Astrocyte (in vitro differentiated cells and primary cell): ENCODE data around the gene MEN1. TPM values are rescaled to one million over a fixed set of nuclear protein-coding genes. Genes with fewer than 3 reads are reported as not detected.

Source experiments
- DNase-seq: peaks from one replicate; pipeline ENCODE4 v3.0.0-alpha.2; 2010; ENCODE audit warnings: low read depth
- FAIRE-seq: peaks from 2 replicates; lab custom pipeline; 2011; peaks lifted over from hg19 to GRCh38; lab: Jason Lieb, UNC
- H2AFZ ChIP-seq: 2 replicates; pipeline ENCODE4 v1.6.0; 2012; ENCODE audit warnings: low read depth, low read length, inconsistent platforms
- H3K27ac ChIP-seq: 2 replicates; pipeline ENCODE4 v1.5.1; 2011; ENCODE audit warnings: low read depth, low read length, inconsistent platforms
- H3K27me3 ChIP-seq: 2 replicates; pipeline ENCODE4 v1.6.0; 2011; ENCODE audit warnings: low read length, inconsistent platforms; ENCODE audit not compliant: insufficient read depth
- H3K36me3 ChIP-seq: 2 replicates; pipeline ENCODE4 v1.5.1; 2011; ENCODE audit warnings: low read length, inconsistent platforms; ENCODE audit not compliant: insufficient read depth
- H3K4me1 ChIP-seq: 2 replicates; pipeline ENCODE4 v1.5.1; 2011; ENCODE audit warnings: low read length, inconsistent platforms; ENCODE audit not compliant: insufficient read depth
- H3K4me2 ChIP-seq: 2 replicates; pipeline ENCODE4 v1.6.0; 2012; ENCODE audit warnings: low read length, inconsistent platforms
- H3K4me3 ChIP-seq: 2 replicates; pipeline ENCODE4 v1.5.1; 2011; ENCODE audit warnings: low read depth, mild to moderate bottlenecking, low read length, inconsistent platforms; ENCODE audit not compliant: insufficient read depth
- H3K79me2 ChIP-seq: 2 replicates; pipeline ENCODE4 v1.6.0; 2012; ENCODE audit warnings: mild to moderate bottlenecking, low read length, inconsistent platforms; ENCODE audit not compliant: insufficient read depth
- H3K9ac ChIP-seq: 2 replicates; pipeline ENCODE4 v1.6.0; 2012; ENCODE audit warnings: mild to moderate bottlenecking, low read length, inconsistent platforms
- H3K9me3 ChIP-seq: 2 replicates; pipeline ENCODE4 v1.5.1; 2012; ENCODE audit warnings: low read depth, mild to moderate bottlenecking, low read length, inconsistent platforms; ENCODE audit not compliant: insufficient read depth
- H4K20me1 ChIP-seq: 2 replicates; pipeline ENCODE4 v1.6.0; 2012; ENCODE audit warnings: low read length, inconsistent platforms; ENCODE audit not compliant: insufficient read depth
- H3K27ac Mint-ChIP-seq: one replicate; pipeline ENCODE4 v1.8.0; 2021; ENCODE audit warnings: mild to moderate bottlenecking, mixed read lengths; ENCODE audit not compliant: unreplicated experiment
- H3K27me3 Mint-ChIP-seq: one replicate; pipeline ENCODE4 v1.8.0; 2021; ENCODE audit warnings: low read depth, mixed read lengths; ENCODE audit not compliant: unreplicated experiment
- H3K36me3 Mint-ChIP-seq: one replicate; pipeline ENCODE4 v1.8.0; 2021; ENCODE audit warnings: low read depth, mixed read lengths; ENCODE audit not compliant: unreplicated experiment
- H3K4me1 Mint-ChIP-seq: one replicate; pipeline ENCODE4 v1.8.0; 2021; ENCODE audit warnings: low read depth, mixed read lengths; ENCODE audit not compliant: unreplicated experiment
- H3K4me3 Mint-ChIP-seq: one replicate; pipeline ENCODE4 v1.8.0; 2021; ENCODE audit warnings: mild to moderate bottlenecking, moderate library complexity, mixed read lengths; ENCODE audit not compliant: unreplicated experiment
- H3K9me3 Mint-ChIP-seq: one replicate; pipeline ENCODE4 v1.8.0; 2021; ENCODE audit warnings: mild to moderate bottlenecking, mixed read lengths; ENCODE audit not compliant: unreplicated experiment
- EZH2 ChIP-seq: IDR thresholded peaks from 2 replicates; pipeline ENCODE4 v1.6.1; 2012; ENCODE audit warnings: mild to moderate bottlenecking, low read length, inconsistent platforms; ENCODE audit not compliant: insufficient read depth
- total RNA-seq: library from RNA; stranded (reverse); gene quantifications from 2 replicates; pipeline ENCODE4 v1.2.1, GENCODE V29; 2021
- TF ChIP-seq, protein P1 (sequence below): IDR thresholded peaks from 2 replicates; pipeline ENCODE4 v1.5.1; 2011; ENCODE audit warnings: low read depth, mild to moderate bottlenecking, inconsistent platforms, low read length, moderate library complexity; ENCODE audit not compliant: insufficient read depth

The MEN1 gene
- total RNA-seq, 1 donor from 2014 or later, result 26.0 TPM

DNA sequence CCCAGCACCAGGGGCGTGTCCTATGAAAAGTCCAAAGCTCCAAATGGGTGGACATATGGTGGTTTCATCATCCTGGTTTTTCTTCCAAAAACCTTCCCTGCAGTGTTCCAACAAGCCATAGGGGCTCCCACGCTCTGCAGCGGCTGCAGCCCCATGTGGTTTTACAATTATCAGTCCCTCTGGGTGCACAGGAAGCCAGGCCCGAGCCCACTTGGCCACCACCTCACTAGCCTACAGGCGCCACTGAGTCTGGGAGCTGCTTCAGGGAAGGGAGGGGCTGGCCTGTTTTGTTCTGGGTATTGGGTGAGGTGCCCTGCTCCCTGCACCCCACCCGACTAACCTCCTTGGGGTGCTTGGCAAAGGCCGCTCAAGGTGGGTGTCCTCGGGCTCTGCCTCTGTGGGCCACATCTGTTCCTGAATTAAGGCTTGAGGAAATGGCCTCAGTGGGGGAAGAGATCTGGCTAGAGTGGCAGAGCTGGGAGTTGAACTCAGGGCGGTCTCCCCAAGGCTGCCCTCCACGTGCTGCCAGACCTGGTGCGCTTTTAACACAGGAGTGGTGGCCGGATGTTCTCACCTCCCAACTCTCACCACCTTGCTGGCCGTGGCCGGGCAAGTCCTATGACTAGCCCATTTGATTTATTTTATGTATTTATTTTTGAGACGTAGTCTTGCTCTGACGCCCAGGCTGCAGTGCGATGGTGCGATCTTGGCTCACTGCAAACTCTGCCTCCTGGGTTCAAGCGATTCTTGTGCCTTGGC is 39.4 kb upstream of the MEN1 start:
- Histone ChIP-seq H3K9ac (no peak overlapping the region), H3K27ac (no peak overlapping the region)
- no peak for TF ChIP-seq EZH2
- TF ChIP-seq, protein P1, sequence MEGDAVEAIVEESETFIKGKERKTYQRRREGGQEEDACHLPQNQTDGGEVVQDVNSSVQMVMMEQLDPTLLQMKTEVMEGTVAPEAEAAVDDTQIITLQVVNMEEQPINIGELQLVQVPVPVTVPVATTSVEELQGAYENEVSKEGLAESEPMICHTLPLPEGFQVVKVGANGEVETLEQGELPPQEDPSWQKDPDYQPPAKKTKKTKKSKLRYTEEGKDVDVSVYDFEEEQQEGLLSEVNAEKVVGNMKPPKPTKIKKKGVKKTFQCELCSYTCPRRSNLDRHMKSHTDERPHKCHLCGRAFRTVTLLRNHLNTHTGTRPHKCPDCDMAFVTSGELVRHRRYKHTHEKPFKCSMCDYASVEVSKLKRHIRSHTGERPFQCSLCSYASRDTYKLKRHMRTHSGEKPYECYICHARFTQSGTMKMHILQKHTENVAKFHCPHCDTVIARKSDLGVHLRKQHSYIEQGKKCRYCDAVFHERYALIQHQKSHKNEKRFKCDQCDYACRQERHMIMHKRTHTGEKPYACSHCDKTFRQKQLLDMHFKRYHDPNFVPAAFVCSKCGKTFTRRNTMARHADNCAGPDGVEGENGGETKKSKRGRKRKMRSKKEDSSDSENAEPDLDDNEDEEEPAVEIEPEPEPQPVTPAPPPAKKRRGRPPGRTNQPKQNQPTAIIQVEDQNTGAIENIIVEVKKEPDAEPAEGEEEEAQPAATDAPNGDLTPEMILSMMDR, result no peak

DNA sequence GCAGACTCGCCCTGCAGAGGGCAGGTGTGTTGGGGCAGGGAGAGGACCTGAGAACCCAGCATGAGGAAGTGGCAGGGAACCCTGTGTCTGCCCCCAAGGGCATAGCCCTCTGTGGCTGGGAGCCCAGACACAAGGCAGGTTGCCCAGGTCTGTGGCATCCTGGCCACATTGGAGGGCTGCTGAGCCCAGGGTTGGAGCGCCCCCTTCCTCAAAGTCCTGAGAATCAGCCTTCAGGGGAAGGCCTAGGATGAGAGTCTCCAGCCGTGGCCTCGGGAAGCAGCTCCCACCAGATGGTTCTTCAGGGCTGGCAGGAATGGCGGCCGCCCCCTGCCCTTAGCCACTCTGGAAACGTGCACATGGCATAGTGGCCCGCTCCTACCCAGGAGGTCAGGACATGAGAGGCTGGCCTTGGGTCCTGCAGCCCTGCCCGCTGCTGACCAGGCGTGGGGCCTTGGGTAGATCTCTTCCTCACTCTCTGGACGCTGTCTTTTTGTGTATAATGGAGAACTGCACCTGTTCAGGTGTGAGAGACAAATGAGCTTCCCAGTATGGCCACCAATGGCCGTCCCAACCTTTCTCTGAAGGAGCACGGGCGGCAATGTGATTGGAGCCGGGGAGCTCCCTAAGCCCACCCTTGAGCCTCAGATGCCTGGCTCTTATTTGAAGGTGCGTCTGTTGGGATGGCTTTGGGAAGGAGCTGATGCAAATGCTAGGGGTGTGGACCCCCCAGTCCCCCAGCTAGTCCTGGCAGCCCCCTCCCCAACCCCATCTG is 38.7 kb upstream of the MEN1 start:
- no peaks in the 10 kb centered on the region for H3K9me3 Mint-ChIP-seq
- no peak for TF ChIP-seq EZH2
- TF ChIP-seq, protein P1, result no peak
- no peak for DNase-seq
- Histone ChIP-seq H2AFZ (no peak overlapping the region), H3K4me1 (peaks cover 6% of the 10 kb centered on the region), H3K27ac (no peak overlapping the region), H4K20me1 (no peaks in the 10 kb centered on the region), H3K36me3 (no peaks in the 10 kb centered on the region), H3K27me3 (no peaks in the 10 kb centered on the region), H3K4me3 (no peak overlapping the region), H3K9me3 (no peaks in the 10 kb centered on the region), H3K9ac (no peak overlapping the region), H3K4me2 (no peak overlapping the region), H3K79me2 (peaks cover 4% of the 10 kb centered on the region)
- no peaks in the 10 kb centered on the region for H3K27me3 Mint-ChIP-seq
- no peak overlapping the region for H3K4me3 Mint-ChIP-seq
- no peak overlapping the region for H3K27ac Mint-ChIP-seq
- H3K4me1 Mint-ChIP-seq, result no peaks in the 10 kb centered on the region
- peaks cover 2% of the 10 kb centered on the region for H3K36me3 Mint-ChIP-seq
- FAIRE-seq, result no peak

More for the DNA sequence above, 39.4 kb upstream of the MEN1 start:
- Mint-ChIP-seq H3K4me3 (no peak overlapping the region), H3K4me1 (peaks cover 4% of the 10 kb centered on the region), H3K9me3 (no peaks in the 10 kb centered on the region), H3K27me3 (no peaks in the 10 kb centered on the region), H3K27ac (no peak overlapping the region), H3K36me3 (peaks cover 4% of the 10 kb centered on the region)
- H3K4me1 ChIP-seq, result peaks cover 13% of the 10 kb centered on the region
- no peaks in the 10 kb centered on the region for H3K27me3 ChIP-seq
- DNase-seq (no peak), FAIRE-seq (no peak)
- H3K79me2 ChIP-seq, result peaks cover 12% of the 10 kb centered on the region
- no peak overlapping the region for H3K4me3 ChIP-seq
- H3K36me3 ChIP-seq, result no peaks in the 10 kb centered on the region
- no peaks in the 10 kb centered on the region for H4K20me1 ChIP-seq
- no peaks in the 10 kb centered on the region for H3K9me3 ChIP-seq
- no peak overlapping the region for H3K4me2 ChIP-seq
- no peak overlapping the region for H2AFZ ChIP-seq
